Measurements from ENCODE around the gene FAM163A.
"Not testable (repeated sequence)": the region's sequence is repeated elsewhere in the genome, so short reads cannot be mapped to it uniquely, and the experiment has no call there.

FAM163A gene

GRCh38 chr1:179814546-179814838 is 71.4 kb downstream of the FAM163A start:
- FAIRE-seq, result no peak
- DNase-seq (ENCODE audit: low spot score), result no peak

- no peak for DNase-seq (ENCODE audit: low spot score)
- no peak for FAIRE-seq
Observed at GRCh38 chr1:179815641-179816040, 72.5 kb downstream of the FAM163A start.

GRCh38 chr1:179816196-179816960 is 73.3 kb downstream of the FAM163A start:
- FAIRE-seq (no peak), DNase-seq (ENCODE audit: low spot score) (no peak)

GRCh38 chr1:179817056-179817455 is 74.0 kb downstream of the FAM163A start:
- FAIRE-seq (no peak), DNase-seq (ENCODE audit: low spot score) (no peak)

- DNase-seq (ENCODE audit: low spot score) (no peak), FAIRE-seq (no peak)
Observed at GRCh38 chr1:179817789-179818188, 74.7 kb downstream of the FAM163A start.

GRCh38 chr1:179818260-179818659 is 75.2 kb downstream of the FAM163A start:
- FAIRE-seq, result no peak
- DNase-seq (ENCODE audit: low spot score), result no peak

- DNase-seq (ENCODE audit: low spot score) (no peak), FAIRE-seq (no peak)
Observed at GRCh38 chr1:179818743-179819173, 75.7 kb downstream of the FAM163A start.

GRCh38 chr1:179820226-179820970 is 77.3 kb downstream of the FAM163A start:
- FAIRE-seq (no peak), DNase-seq (ENCODE audit: low spot score) (no peak)

- FAIRE-seq, result no peak
Observed at GRCh38 chr1:179821524-179821923, 78.4 kb downstream of the FAM163A start.

GRCh38 chr1:179822065-179822464 is 79.0 kb downstream of the FAM163A start:
- no peak for DNase-seq (ENCODE audit: low spot score)

More at GRCh38 chr1:179821524-179821923, 78.4 kb downstream of the FAM163A start:
- DNase-seq (ENCODE audit: low spot score), result no peak

GRCh38 chr1:179823693-179824092 is 80.6 kb downstream of the FAM163A start:
- no peak for FAIRE-seq
- DNase-seq (ENCODE audit: low spot score), result no peak

More at GRCh38 chr1:179822065-179822464, 79.0 kb downstream of the FAM163A start:
- FAIRE-seq, result no peak

GRCh38 chr1:179824265-179824664 is 81.2 kb downstream of the FAM163A start:
- DNase-seq (ENCODE audit: low spot score), result no peak

GRCh38 chr1:179825206-179825605 is 82.1 kb downstream of the FAM163A start:
- no peak for FAIRE-seq
- DNase-seq (ENCODE audit: low spot score), result no peak

More at GRCh38 chr1:179824265-179824664, 81.2 kb downstream of the FAM163A start:
- no peak for FAIRE-seq

- FAIRE-seq, result no peak
Observed at GRCh38 chr1:179825798-179826460, 82.8 kb downstream of the FAM163A start.

GRCh38 chr1:179826626-179827280 is 83.7 kb downstream of the FAM163A start:
- no peak for DNase-seq (ENCODE audit: low spot score)
- no peak for FAIRE-seq

More at GRCh38 chr1:179825798-179826460, 82.8 kb downstream of the FAM163A start:
- DNase-seq (ENCODE audit: low spot score), result no peak

GRCh38 chr1:179828554-179829110 is 85.5 kb downstream of the FAM163A start:
- FAIRE-seq (no peak), DNase-seq (ENCODE audit: low spot score) (no peak)

GRCh38 chr1:179831225-179831624 is 88.1 kb downstream of the FAM163A start:
- DNase-seq (ENCODE audit: low spot score), result no peak
- no peak for FAIRE-seq

- FAIRE-seq (no peak), DNase-seq (ENCODE audit: low spot score) (no peak)
Observed at GRCh38 chr1:179831852-179832699, 89.0 kb downstream of the FAM163A start.

- not testable (repeated sequence) for FAIRE-seq; DNase-seq (ENCODE audit: low spot score)
Observed at GRCh38 chr1:179836686-179837445, 93.8 kb downstream of the FAM163A start.

GRCh38 chr1:179840107-179840506 is 97.0 kb downstream of the FAM163A start:
- DNase-seq (ENCODE audit: low spot score) (no peak), FAIRE-seq (no peak)
